Panc1 (cell line): ENCODE measurements around the gene R3HDM2. TPM values are rescaled to one million over a fixed set of nuclear protein-coding genes. Genes with fewer than 3 reads are reported as not detected.

Experiments used
- ATAC-seq: fragments of 200-7000 bp; cut with Tn5 transposase; 2 replicates; pipeline ENCODE4 v1.9.1; 2020; ENCODE audit warnings: mild to moderate bottlenecking, moderate library complexity
- BruUV-seq: library from RNA; stranded (reverse); fragments of 400-500 nt; replicated peaks from 2 replicates; lab custom pipeline; 2021; lab: Mats Ljungman, UMichigan
- CTCF ChIA-PET: fragments of 300-600 bp; sonication (Branson Sonifier 250); formaldehyde crosslinking; loops from one replicate; lab custom pipeline; 2022; ENCODE audit warnings: antibody characterized with exemption; lab: Charles Lee
- POLR2A ChIA-PET: fragments of 300-600 bp; sonication (Branson Sonifier 250); formaldehyde crosslinking; loops from one replicate; lab custom pipeline; 2022; ENCODE audit warnings: antibody characterized with exemption; lab: Charles Lee
- DNase-seq: peaks from one replicate; pipeline ENCODE4 v3.0.0-alpha.2; 2010; ENCODE audit warnings: low read depth, low spot score
- H3K27ac ChIP-seq: 2 replicates; pipeline ENCODE4 v1.5.1; 2011; ENCODE audit warnings: mild to moderate bottlenecking, low read length, inconsistent platforms
- H3K27me3 ChIP-seq: fragments of 200-500 bp; sonication (Bioruptor generic); 2 replicates; pipeline ENCODE4 v1.6.0; 2014; ENCODE audit warnings: low read length, inconsistent platforms; ENCODE audit not compliant: control insufficient read depth, insufficient read depth
- H3K36me3 ChIP-seq: fragments of 200-500 bp; sonication (Bioruptor generic); 2 replicates; pipeline ENCODE4 v1.5.1; 2014; ENCODE audit warnings: inconsistent platforms, mild to moderate bottlenecking, low read length, moderate library complexity; ENCODE audit not compliant: control insufficient read depth, insufficient read depth
- H3K4me1 ChIP-seq: 2 replicates; pipeline ENCODE4 v1.5.1; 2011; ENCODE audit warnings: inconsistent platforms, mild to moderate bottlenecking, low read length, moderate library complexity; ENCODE audit not compliant: control insufficient read depth, insufficient read depth
- H3K4me3 ChIP-seq, 2 experiments: 2 replicates each; pipeline ENCODE4 v1.5.1; 2011 to 2012; ENCODE audit warnings: low read depth in 2 of 2, low read length in 2 of 2, mild to moderate bottlenecking in 2 of 2, inconsistent platforms in 1 of 2, moderate library complexity in 1 of 2
- H3K9me3 ChIP-seq: fragments of 200-500 bp; sonication (Bioruptor generic); 2 replicates; pipeline ENCODE4 v1.5.1; 2014; ENCODE audit warnings: low read depth, mild to moderate bottlenecking, inconsistent platforms, low read length, moderate library complexity; ENCODE audit not compliant: control insufficient read depth, insufficient read depth
- CTCF ChIP-seq: fragments of 450-650 bp; IDR thresholded peaks from 2 replicates; pipeline ENCODE4 v1.5.1; 2017; ENCODE audit warnings: mild to moderate bottlenecking
- POLR2AphosphoS5 ChIP-seq: IDR thresholded peaks from 2 replicates; pipeline ENCODE4 v1.6.1; 2012; ENCODE audit warnings: mild to moderate bottlenecking, low read depth, low read length, moderate library complexity
- REST ChIP-seq, 2 experiments: IDR thresholded peaks; 2 replicates each; pipeline ENCODE4 v1.6.1; 2011 to 2012; ENCODE audit warnings: low read depth in 2 of 2, control low read depth in 1 of 2, low read length in 1 of 2, mild to moderate bottlenecking in 1 of 2, moderate library complexity in 1 of 2; ENCODE audit not compliant: insufficient read depth in 1 of 2
- SIN3A ChIP-seq: IDR thresholded peaks from 2 replicates; pipeline ENCODE4 v1.6.1; 2012; ENCODE audit warnings: low read depth, mild to moderate bottlenecking, low read length, moderate library complexity, borderline replicate concordance; ENCODE audit not compliant: insufficient read depth
- TCF7L2 ChIP-seq: IDR thresholded peaks from 2 replicates; pipeline ENCODE4 v1.6.1; 2011; ENCODE audit warnings: mild to moderate bottlenecking, low read depth, low read length, inconsistent platforms
- in situ Hi-C: cut with HindIII; loops from 2 replicates; pipeline ENCODE4 v1.10.0; 2016; ENCODE audit warnings: low sequenced_read_pairs, low pct_unique_long_range_greater_than_20kb
- intact Hi-C: fragments of 100-400 bp; cut with micrococcal nuclease; formaldehyde crosslinking; loops from one replicate; pipeline ENCODE4 v1.10.0; 2022; ENCODE audit not compliant: unreplicated experiment
- total RNA-seq: library from RNA; stranded (reverse); gene quantifications from one replicate; pipeline ENCODE4 v1.2.1, GENCODE V29; 2021; ENCODE audit not compliant: unreplicated experiment

R3HDM2 gene
- total RNA-seq, 1 experiment from 2014 or later, result 56.5 TPM

GRCh38 chr12:57456737-57457490, 26.1 kb upstream of the R3HDM2 start:
- POLR2A ChIA-PET, result no interaction called here
- no peaks in the 10 kb centered on the region for H3K9me3 ChIP-seq
- no peak overlapping the region for H3K4me3 ChIP-seq
- peaks cover 15% of the 10 kb centered on the region for H3K4me1 ChIP-seq
- intact Hi-C loops (loop anchor here (5.0 kb wide), 1 partner anchor 165 kb away; no protein-coding TSS in a partner anchor), in situ Hi-C loops (no loop called here)
- no peak for DNase-seq
- H3K36me3 ChIP-seq, result no peaks in the 10 kb centered on the region
- H3K27ac ChIP-seq, result no peak overlapping the region; the same call in 1 of the 2 replicates
- TF ChIP-seq TCF7L2 (no peak), SIN3A (no peak), POLR2AphosphoS5 (no peak), CTCF (no peak), REST (IDR thresholded peaks at IDR 0.05; ENCODE audit: insufficient read depth in 1 of 2, low read depth in 2 of 2, low read length in 1 of 2) (no peak)
- CTCF ChIA-PET, result interaction anchor here (0.7 kb wide), 1 partner anchor 35 kb away, joined by 3 read pairs; no protein-coding TSS in a partner anchor
- BruUV-seq, result no TSS peak
- H3K27me3 ChIP-seq, result no peaks in the 10 kb centered on the region
- no peak for ATAC-seq

GRCh38 chr12:57456145-57456700, 25.4 kb upstream of the R3HDM2 start:
- Histone ChIP-seq H3K4me3 (no peak overlapping the region), H3K36me3 (no peaks in the 10 kb centered on the region), H3K9me3 (no peaks in the 10 kb centered on the region), H3K4me1 (peaks cover 15% of the 10 kb centered on the region), H3K27me3 (no peaks in the 10 kb centered on the region), H3K27ac (no peak overlapping the region)
- TF ChIP-seq POLR2AphosphoS5, result no peak
- TF ChIP-seq SIN3A, result no peak
- TF ChIP-seq TCF7L2, result no peak
- TF ChIP-seq CTCF, result peak; percentile 89
- TF ChIP-seq REST (IDR thresholded peaks at IDR 0.05; ENCODE audit: insufficient read depth in 1 of 2, low read depth in 2 of 2, low read length in 1 of 2), result no peak
- POLR2A ChIA-PET, result no interaction called here
- intact Hi-C loops (loop anchor here (5.0 kb wide), 1 partner anchor 166 kb away; no protein-coding TSS in a partner anchor), in situ Hi-C loops (no loop called here)
- CTCF ChIA-PET, result interaction anchor here (0.6 to 1.8 kb wide), 6 partner anchors 34 to 243 kb away, joined by 3 to 22 read pairs (median 6); no protein-coding TSS in a partner anchor
- DNase-seq (no peak), ATAC-seq (peak; percentile 36; the same call in 1 of the 2 replicates)
- BruUV-seq, result no TSS peak
